GM21737 (cell line): Measurements from ENCODE around the gene AIP.

Experiments used
- ATAC-seq: cut with Tn5 transposase; IDR thresholded peaks from one replicate; pipeline ENCODE4 v1.9.1; 2021; ENCODE audit warnings: mild to moderate bottlenecking, moderate library complexity; ENCODE audit not compliant: unreplicated experiment

The AIP gene

GRCh38 chr11:67482827-67483798 lies at the start of gene AIP:
Gene AIP (plus strand): TSS chr11:67483026. CDS start chr11:67483159, 133 bp downstream.
- ATAC-seq: peak; percentile 60

GRCh38 chr11:67433536-67434394 lies 49.1 kb upstream of the AIP start:
- ATAC-seq: no peak

GRCh38 chr11:67434395-67434881 lies 48.4 kb upstream of the AIP start:
- no peak for ATAC-seq

- no peak for ATAC-seq
Measured at GRCh38 chr11:67435031-67435726, 47.6 kb upstream of the AIP start.

GRCh38 chr11:67435727-67436458 lies 46.9 kb upstream of the AIP start:
- no peak for ATAC-seq

GRCh38 chr11:67436459-67437081 lies 46.3 kb upstream of the AIP start:
- no peak for ATAC-seq

- ATAC-seq: no peak
Measured at GRCh38 chr11:67437082-67437808, 45.6 kb upstream of the AIP start, which contains the start of gene PTPRCAP. Gene PTPRCAP (minus strand): TSS chr11:67437682. CDS start chr11:67437619, 63 bp downstream.

- no peak for ATAC-seq
Measured at GRCh38 chr11:67437809-67438157, 45.0 kb upstream of the AIP start.

GRCh38 chr11:67438158-67438902 lies 44.5 kb upstream of the AIP start:
- no peak for ATAC-seq

- ATAC-seq: no peak
Measured at GRCh38 chr11:67439321-67440228, 43.3 kb upstream of the AIP start.

- no peak for ATAC-seq
Measured at GRCh38 chr11:67440229-67441097, 42.4 kb upstream of the AIP start.

GRCh38 chr11:67441098-67441563 lies 41.7 kb upstream of the AIP start:
- ATAC-seq: no peak

- no peak for ATAC-seq
Measured at GRCh38 chr11:67441731-67442351, 41.0 kb upstream of the AIP start.

GRCh38 chr11:67442504-67443404 lies 40.1 kb upstream of the AIP start:
- ATAC-seq: peak; percentile 4

- no peak for ATAC-seq
Measured at GRCh38 chr11:67445515-67445914, 37.3 kb upstream of the AIP start.
